ENCODE measurements around the gene GABBR2. TPM values are rescaled to one million over a fixed set of nuclear protein-coding genes. Genes with fewer than 3 reads are reported as not detected.

GABBR2 gene
- total and polyA plus RNA-seq, 2 of the 8 experiments (the other 6 are each of a cell fraction or from before 2014, with no cell fraction given), result 0.50 to 1.2 TPM

DNA sequence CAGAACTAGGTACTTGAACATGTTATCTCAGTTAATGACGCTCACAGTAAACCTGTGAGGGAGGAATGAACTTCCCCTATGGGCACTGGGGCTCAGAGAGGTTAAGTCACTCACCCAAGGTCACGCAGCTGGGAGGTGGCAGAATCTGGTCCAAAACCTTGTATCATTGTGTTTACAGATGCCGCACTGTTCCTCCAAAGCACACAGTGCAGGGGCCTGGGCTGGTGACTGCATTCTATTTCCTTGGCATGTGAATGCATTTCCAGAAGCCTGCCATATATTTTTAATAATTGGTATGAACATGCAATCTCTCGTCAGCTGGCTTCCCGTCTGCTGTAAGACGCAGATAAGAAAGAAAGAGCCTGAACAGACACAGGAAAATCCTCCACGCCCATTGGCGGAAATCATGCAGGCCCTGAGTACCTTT, 376.3 kb downstream of the GABBR2 start:
- Histone ChIP-seq H3K4me1 (replicated peaks in 1 of 4; ENCODE audit: control insufficient read depth in 3 of 4, insufficient read depth in 4 of 4, low read length in 3 of 4) (no peaks in the 10 kb centered on the region), H2BK120ac (replicated peaks; ENCODE audit: low read depth, low read length) (no peak overlapping the region), H3K56ac (replicated peaks; ENCODE audit: insufficient read length, low read depth, low read length) (no peak overlapping the region), H3K23ac (ENCODE audit: insufficient read length) (no peak overlapping the region), H2AK5ac (ENCODE audit: low read depth, low read length) (no peak overlapping the region), H3K27me3 (replicated peaks in 1 of 4; ENCODE audit: control insufficient read depth in 3 of 4, extremely low read depth in 1 of 4, insufficient read depth in 3 of 4, low read length in 3 of 4) (no peaks in the 10 kb centered on the region; a peak in 1 of 7 replicates), H3K79me2 (ENCODE audit: control insufficient read depth in 1 of 2, insufficient read depth in 2 of 2, low read length in 2 of 2) (no peaks in the 10 kb centered on the region), H4K5ac (ENCODE audit: insufficient read length, low read depth, low read length) (no peak overlapping the region), H3K9me3 (ENCODE audit: insufficient read depth in 2 of 2, low read depth in 1 of 2, low read length in 1 of 2) (no peaks in the 10 kb centered on the region), H2BK20ac (ENCODE audit: low read length) (no peak overlapping the region), H2BK5ac (ENCODE audit: low read depth, low read length) (no peak overlapping the region), H2BK15ac (ENCODE audit: low read length) (no peak overlapping the region), H4K91ac (replicated peaks; ENCODE audit: insufficient read length, low read length) (no peak overlapping the region), H3K23me2 (ENCODE audit: low read depth, low read length) (no peaks in the 10 kb centered on the region), H3K18ac (ENCODE audit: extremely low read depth, low read length) (no peak overlapping the region), H3K14ac (ENCODE audit: insufficient read length) (no peak overlapping the region), H3K27ac (ENCODE audit: low read depth, low read length) (no peak overlapping the region), H3K9ac (replicated peaks in 1 of 4; ENCODE audit: extremely low read depth in 1 of 4, low read depth in 3 of 4, low read length in 3 of 4) (no peak overlapping the region; a peak in 1 of 7 replicates), H3K79me1 (ENCODE audit: low read depth, low read length) (no peaks in the 10 kb centered on the region), H2AFZ (ENCODE audit: low read length) (no peak overlapping the region), H4K20me1 (replicated peaks in 1 of 2; ENCODE audit: control insufficient read depth in 1 of 2, insufficient read depth in 2 of 2, low read length in 2 of 2) (no peaks in the 10 kb centered on the region), H3K4me3 (ENCODE audit: extremely low read depth in 1 of 4, insufficient read depth in 2 of 4, low read depth in 3 of 4, low read length in 4 of 4) (no peak overlapping the region), H2BK12ac (ENCODE audit: low read depth, low read length) (no peak overlapping the region), H3K4me2 (ENCODE audit: insufficient read depth in 1 of 2, low read depth in 2 of 2, low read length in 2 of 2) (no peak overlapping the region), H3K36me3 (ENCODE audit: control insufficient read depth in 2 of 4, insufficient read depth in 4 of 4, low read length in 3 of 4) (no peaks in the 10 kb centered on the region), H3K4ac (replicated peaks; ENCODE audit: insufficient read length, low read depth, low read length) (no peak overlapping the region), H4K8ac (ENCODE audit: extremely low read depth, insufficient read depth, low read length) (no peak overlapping the region)
- ChIA-PET POLR2A (ENCODE audit: partially characterized antibody) (no interaction called here), CTCF (ENCODE audit: partially characterized antibody) (interaction anchor here (0.6 to 0.9 kb wide), 3 partner anchors 16 to 477 kb away, joined by 3 read pairs; no protein-coding TSS in a partner anchor)
- TF ChIP-seq ZNF274 (IDR thresholded peaks at IDR 0.05; ENCODE audit: borderline replicate concordance, extremely low read depth, low read length), result no peak
- no peak for TF ChIP-seq SIRT6 (IDR thresholded peaks at IDR 0.05; ENCODE audit: low read length)
- TF ChIP-seq EP300 (IDR thresholded peaks at IDR 0.05; ENCODE audit: borderline replicate concordance in 1 of 2, low read depth in 2 of 2, low read length in 2 of 2), result no peak
- no peak for TF ChIP-seq EGR1 (IDR thresholded peaks at IDR 0.05; ENCODE audit: borderline replicate concordance, low read depth, low read length)
- no peak for TF ChIP-seq SUZ12 (IDR thresholded peaks at IDR 0.05; ENCODE audit: low read length)
- TF ChIP-seq POU5F1 (IDR thresholded peaks at IDR 0.05; ENCODE audit: low read depth, low read length), result no peak
- TF ChIP-seq CBX5 (IDR thresholded peaks at IDR 0.05; ENCODE audit: low read depth, low read length), result no peak
- no peak for TF ChIP-seq MAFK (IDR thresholded peaks at IDR 0.05; ENCODE audit: low read depth, low read length)
- TF ChIP-seq CREB1 (IDR thresholded peaks at IDR 0.05), result no peak
- DNase-seq (ENCODE audit: low read depth in 1 of 2, low spot score in 2 of 2) (no peak), FAIRE-seq (no peak)
- 89% methylated on average over 8 of the region's 8 CpGs; no CpG with 5 or more reads in 1 of the 2 experiments for WGBS, 2 experiments (ENCODE audit: extremely low coverage in 1 of 2, insufficient coverage in 1 of 2, insufficient read length in 1 of 2, insufficient replicate concordance in 2 of 2, low coverage in 1 of 2, low lambda C conversion rate in 2 of 2, missing lambda C conversion rate in 1 of 2)

Data from H1 (cell line).